SU-DHL-6 (cell line): ENCODE measurements around the gene PJVK.

Experiments used
- H2AFZ ChIP-seq: fragments of 200-600 bp; sonication (generic); 2 replicates; pipeline ENCODE4 v1.6.1; 2014; ENCODE audit warnings: low read depth, mild to moderate bottlenecking, moderate library complexity, mixed read lengths, antibody characterized with exemption, low read length; ENCODE audit not compliant: severe bottlenecking
- H3F3A ChIP-seq: fragments of 200-600 bp; shearing (Covaris generic); 2 replicates; pipeline ENCODE4 v1.6.0; 2016; ENCODE audit warnings: antibody characterized with exemption, mild to moderate bottlenecking; ENCODE audit not compliant: insufficient read depth
- H3K27ac ChIP-seq: fragments of 200-600 bp; sonication (generic); 2 replicates; pipeline ENCODE4 v1.5.1; 2016; ENCODE audit warnings: low read depth, mild to moderate bottlenecking, low read length, moderate library complexity, mixed read lengths
- H3K27me3 ChIP-seq: fragments of 200-600 bp; sonication (generic), shearing (Covaris generic); 2 replicates; pipeline ENCODE4 v1.6.0; 2014; ENCODE audit warnings: mild to moderate bottlenecking, low read length
- H3K36me3 ChIP-seq: fragments of 200-600 bp; sonication (generic); 2 replicates; pipeline ENCODE4 v1.6.1; 2014; ENCODE audit warnings: mild to moderate bottlenecking, low read length, mixed read lengths
- H3K4me2 ChIP-seq: fragments of 300-600, 200-600 bp; shearing (Covaris generic), sonication (generic); 2 replicates; pipeline ENCODE4 v1.6.0; 2014; ENCODE audit warnings: low read length, low read depth, mild to moderate bottlenecking; ENCODE audit not compliant: poor library complexity, severe bottlenecking
- H3K4me3 ChIP-seq: fragments of 200-600 bp; sonication (generic); 2 replicates; pipeline ENCODE4 v1.5.1; 2014; ENCODE audit warnings: antibody characterized with exemption, low read length, mild to moderate bottlenecking, mixed read lengths; ENCODE audit not compliant: insufficient read depth, poor library complexity, severe bottlenecking
- H3K79me2 ChIP-seq: fragments of 200-600 bp; sonication (generic); 2 replicates; pipeline ENCODE4 v1.6.1; 2014; ENCODE audit warnings: mild to moderate bottlenecking, low read length, moderate library complexity; ENCODE audit not compliant: insufficient read depth
- H3K9ac ChIP-seq: fragments of 200-600 bp; sonication (generic); 2 replicates; pipeline ENCODE4 v1.7.0; 2014; ENCODE audit warnings: mild to moderate bottlenecking, low read length
- H3K9me2 ChIP-seq: fragments of 200-600 bp; sonication (generic); replicated peaks from 2 replicates; pipeline ENCODE4 v1.6.1; 2014; ENCODE audit warnings: low read length; ENCODE audit not compliant: insufficient read depth
- H3K9me3 ChIP-seq: fragments of 200-600 bp; sonication (generic); 2 replicates; pipeline ENCODE4 v1.6.1; 2014; ENCODE audit warnings: low read length, mixed read lengths; ENCODE audit not compliant: insufficient read depth
- H4K20me1 ChIP-seq: fragments of 200-600 bp; sonication (generic); 2 replicates; pipeline ENCODE4 v1.6.1; 2014; ENCODE audit warnings: low read depth, mild to moderate bottlenecking, antibody characterized with exemption, low read length, moderate library complexity, mixed read lengths
- EZH2phosphoT487 ChIP-seq: fragments of 200-600 bp; sonication (generic), shearing (Covaris generic); conservative IDR thresholded peaks from 2 replicates; pipeline ENCODE4 v1.6.1; 2018; ENCODE audit warnings: mild to moderate bottlenecking, antibody characterized with exemption, low read length, moderate library complexity, mixed read lengths
- TF ChIP-seq, protein P1 (sequence below): fragments of 200-600 bp; sonication (generic); IDR thresholded peaks from one replicate; pipeline ENCODE4 v1.5.1; 2017; ENCODE audit warnings: antibody characterized with exemption, mild to moderate bottlenecking, low read length, moderate library complexity; ENCODE audit not compliant: insufficient read depth, poor library complexity, severe bottlenecking

Gene PJVK

DNA sequence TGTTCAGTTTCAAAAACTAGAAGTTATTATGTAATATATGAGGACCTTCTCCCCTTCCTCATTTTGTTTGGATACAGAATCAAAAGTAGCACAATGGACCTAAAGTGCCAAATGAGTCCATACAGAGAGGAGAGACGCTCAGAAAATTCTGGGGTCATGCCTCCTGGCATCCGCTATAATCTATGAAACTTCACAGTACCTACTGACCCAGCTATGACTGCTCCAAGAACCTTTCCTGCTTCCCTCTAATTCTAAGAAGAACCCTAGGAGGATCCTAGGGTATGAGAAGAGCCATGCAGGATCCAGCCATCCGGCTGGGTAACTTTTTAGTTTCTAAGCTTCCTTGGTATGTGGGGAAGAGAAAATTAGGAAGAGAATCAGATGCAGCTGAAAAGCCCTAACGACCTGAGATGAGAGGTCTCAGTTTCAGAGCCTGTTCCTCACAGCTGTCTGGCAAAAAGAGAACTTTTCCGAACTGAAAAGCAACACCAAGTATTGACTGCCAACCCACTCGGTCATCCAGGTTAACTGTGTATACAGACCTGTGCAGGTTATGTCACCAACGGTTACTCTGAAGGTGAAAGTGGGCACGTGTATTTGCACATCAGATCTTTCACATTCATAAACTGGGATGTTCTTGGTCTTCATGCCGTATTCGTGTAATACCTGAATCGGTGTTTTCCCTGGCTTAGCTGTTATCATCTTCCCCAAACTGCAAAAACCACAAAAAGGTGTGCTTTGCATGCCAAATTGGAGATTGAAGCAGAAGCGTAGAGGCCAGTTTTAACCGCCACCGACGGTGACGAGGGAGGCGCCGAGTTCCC is 1.3 kb upstream of the PJVK start:
- H3K79me2 ChIP-seq = peaks cover 23% of the 10 kb centered on the region
- H3K27ac ChIP-seq = peak overlapping the region; percentile 91
- peaks cover 20% of the 10 kb centered on the region for H3F3A ChIP-seq
- no peak for TF ChIP-seq EZH2phosphoT487
- TF ChIP-seq, protein P1, sequence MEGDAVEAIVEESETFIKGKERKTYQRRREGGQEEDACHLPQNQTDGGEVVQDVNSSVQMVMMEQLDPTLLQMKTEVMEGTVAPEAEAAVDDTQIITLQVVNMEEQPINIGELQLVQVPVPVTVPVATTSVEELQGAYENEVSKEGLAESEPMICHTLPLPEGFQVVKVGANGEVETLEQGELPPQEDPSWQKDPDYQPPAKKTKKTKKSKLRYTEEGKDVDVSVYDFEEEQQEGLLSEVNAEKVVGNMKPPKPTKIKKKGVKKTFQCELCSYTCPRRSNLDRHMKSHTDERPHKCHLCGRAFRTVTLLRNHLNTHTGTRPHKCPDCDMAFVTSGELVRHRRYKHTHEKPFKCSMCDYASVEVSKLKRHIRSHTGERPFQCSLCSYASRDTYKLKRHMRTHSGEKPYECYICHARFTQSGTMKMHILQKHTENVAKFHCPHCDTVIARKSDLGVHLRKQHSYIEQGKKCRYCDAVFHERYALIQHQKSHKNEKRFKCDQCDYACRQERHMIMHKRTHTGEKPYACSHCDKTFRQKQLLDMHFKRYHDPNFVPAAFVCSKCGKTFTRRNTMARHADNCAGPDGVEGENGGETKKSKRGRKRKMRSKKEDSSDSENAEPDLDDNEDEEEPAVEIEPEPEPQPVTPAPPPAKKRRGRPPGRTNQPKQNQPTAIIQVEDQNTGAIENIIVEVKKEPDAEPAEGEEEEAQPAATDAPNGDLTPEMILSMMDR = no peak
- peak overlapping the region; percentile 91 for H3K4me2 ChIP-seq
- H3K9me3 ChIP-seq = no peaks in the 10 kb centered on the region
- no peaks in the 10 kb centered on the region for H3K9me2 ChIP-seq
- no peaks in the 10 kb centered on the region for H3K27me3 ChIP-seq
- peaks cover 14% of the 10 kb centered on the region for H3K36me3 ChIP-seq
- no peaks in the 10 kb centered on the region for H4K20me1 ChIP-seq
- H3K4me3 ChIP-seq = peak overlapping the region; percentile 77
- H2AFZ ChIP-seq = peak overlapping the region; percentile 53
- H3K9ac ChIP-seq = peak overlapping the region; percentile 74

DNA sequence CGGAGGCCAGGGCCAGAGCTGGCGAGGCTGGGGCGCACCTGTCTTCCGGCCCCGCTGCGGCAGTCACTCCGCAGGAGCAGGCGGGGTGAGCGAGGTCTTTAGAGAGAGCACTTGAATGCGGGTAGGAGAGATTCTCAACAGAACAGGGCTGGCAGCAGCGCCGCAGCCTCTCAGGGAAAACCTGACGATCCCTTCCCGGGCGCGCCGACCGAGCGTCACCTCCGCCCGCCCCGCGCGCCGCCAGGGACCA is 729 bp upstream of the PJVK start:
- TF ChIP-seq, protein P1 = no peak
- TF ChIP-seq EZH2phosphoT487 = no peak
- Histone ChIP-seq H3K36me3 (peaks cover 8% of the 10 kb centered on the region), H3K9me2 (no peaks in the 10 kb centered on the region), H3K4me3 (peak overlapping the region; percentile 77), H2AFZ (peak overlapping the region; percentile 53), H3K9me3 (no peaks in the 10 kb centered on the region), H3K27me3 (no peaks in the 10 kb centered on the region), H3K27ac (peak overlapping the region; percentile 91), H3K4me2 (peak overlapping the region; percentile 91), H3F3A (peaks cover 20% of the 10 kb centered on the region), H4K20me1 (no peaks in the 10 kb centered on the region), H3K79me2 (peaks cover 23% of the 10 kb centered on the region), H3K9ac (peak overlapping the region; percentile 74)

DNA sequence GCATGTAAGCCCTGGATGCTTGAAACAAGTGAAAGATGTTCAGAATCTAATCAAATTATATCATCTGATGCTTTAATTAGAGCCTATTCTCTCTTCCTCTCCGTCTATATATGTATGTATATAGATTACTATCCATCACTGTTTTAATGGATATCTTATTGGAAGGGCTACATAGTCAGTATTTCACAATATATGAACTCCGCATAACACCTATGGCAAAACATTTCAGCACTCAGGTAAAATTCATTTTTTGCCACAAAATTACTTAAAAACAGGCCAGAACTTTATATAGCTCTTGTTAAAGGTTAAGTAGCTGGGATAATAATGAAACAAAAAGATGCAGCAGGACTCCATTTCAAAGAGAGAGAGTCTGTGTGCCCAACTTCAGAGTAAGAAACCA is 1.2 kb downstream of the PJVK start:
- Histone ChIP-seq H3K9me2 (no peaks in the 10 kb centered on the region), H3K79me2 (peaks cover 23% of the 10 kb centered on the region), H3K36me3 (peaks cover 3% of the 10 kb centered on the region; the same call in 1 of the 2 replicates), H3K27ac (no peak overlapping the region), H2AFZ (no peak overlapping the region), H3K9me3 (no peaks in the 10 kb centered on the region), H3K27me3 (no peaks in the 10 kb centered on the region), H4K20me1 (no peaks in the 10 kb centered on the region), H3K4me2 (no peak overlapping the region), H3K4me3 (no peak overlapping the region), H3K9ac (no peak overlapping the region), H3F3A (peaks cover 20% of the 10 kb centered on the region)
- TF ChIP-seq EZH2phosphoT487 = no peak
- TF ChIP-seq, protein P1 = no peak
